HepG2 (cell line): ENCODE results near the gene GALNT9. TPM values are rescaled to one million over a fixed set of nuclear protein-coding genes. Genes with fewer than 3 reads are reported as not detected.

Source experiments
- ATAC-seq: fragments of 200-7000 bp; cut with Tn5 transposase; 3 replicates; pipeline ENCODE4 v1.9.1; 2020; ENCODE audit warnings: mild to moderate bottlenecking, moderate library complexity
- BruUV-seq: library from RNA; stranded (reverse); fragments of 400-500 nt; replicated peaks from 2 replicates; lab custom pipeline; 2021; lab: Mats Ljungman, UMichigan
- CTCF ChIA-PET: fragments of 300-600 bp; formaldehyde crosslinking; extraction: SDS; loops from one replicate; lab custom pipeline; 2021; ENCODE audit warnings: low total read pairs, inconsistent platforms, low intra/inter-chr PET ratio; lab: Yijun Ruan, JAX
- POLR2A ChIA-PET: fragments of 350-600 bp; sonication (Branson Sonifier 250); formaldehyde crosslinking; loops from one replicate; lab custom pipeline; 2020; ENCODE audit warnings: antibody characterized with exemption, inconsistent platforms; lab: Yijun Ruan, JAX
- DNase-seq: peaks from one replicate; pipeline ENCODE4 v3.0.0-alpha.2; 2015; ENCODE audit warnings: low spot score
- FAIRE-seq: peaks from 3 replicates; lab custom pipeline; 2011; peaks lifted over from hg19 to GRCh38; lab: Jason Lieb, UNC
- H2AFZ ChIP-seq: one replicate; pipeline ENCODE4 v1.6.1; 2011; ENCODE audit warnings: low read length, inconsistent platforms
- H3K27ac ChIP-seq: fragments of 300-600 bp; 3 replicates; pipeline ENCODE4 v1.8.0; 2011; ENCODE audit warnings: mixed run types, mild to moderate bottlenecking, mixed read lengths, low read length, inconsistent platforms; ENCODE audit not compliant: insufficient read depth; ENCODE audit errors: extremely low read length
- H3K27me3 ChIP-seq, 2 experiments: fragments of 200-600 bp in 1 of 2; 2 replicates in 1 of 2; 3 replicates in 1 of 2; pipeline versions ENCODE4 v1.6.0 to v1.8.0; 2011; ENCODE audit warnings: low read length in 2 of 2, mild to moderate bottlenecking in 2 of 2, moderate library complexity in 2 of 2, inconsistent platforms in 1 of 2; ENCODE audit not compliant: insufficient read depth in 2 of 2, control insufficient read depth in 1 of 2
- H3K36me3 ChIP-seq, 2 experiments: fragments of 200-600 bp in 1 of 2; replicated peaks in 1 of 2; 2 replicates in 1 of 2; 3 replicates in 1 of 2; pipeline versions ENCODE4 v1.5.1 to v1.8.0; 2011; ENCODE audit warnings: low read length in 2 of 2, inconsistent platforms in 1 of 2; ENCODE audit not compliant: insufficient read depth in 2 of 2, control insufficient read depth in 1 of 2
- H3K4me1 ChIP-seq: 2 replicates; pipeline ENCODE4 v1.5.1; 2012; ENCODE audit warnings: low read length, inconsistent platforms; ENCODE audit not compliant: insufficient read depth
- H3K4me2 ChIP-seq: 2 replicates; pipeline ENCODE4 v1.6.0; 2011; ENCODE audit warnings: low read depth, low read length, inconsistent platforms
- H3K4me3 ChIP-seq, 3 experiments: fragments of 200-600 bp in 1 of 3; sonication (generic), shearing (Covaris generic) in 1 of 3; replicated peaks in 1 of 3; 2 replicates each; pipeline ENCODE4 v1.5.1; 2011 to 2016; ENCODE audit warnings: low read length in 3 of 3, inconsistent platforms in 2 of 3, low read depth in 2 of 3, mild to moderate bottlenecking in 2 of 3, control low read depth in 1 of 3, mixed read lengths in 1 of 3; ENCODE audit not compliant: insufficient read depth in 1 of 3
- H3K79me2 ChIP-seq: one replicate; pipeline ENCODE4 v1.6.1; 2011; ENCODE audit warnings: low read length, inconsistent platforms; ENCODE audit not compliant: insufficient read depth
- H3K9ac ChIP-seq: 2 replicates; pipeline ENCODE4 v1.6.0; 2011; ENCODE audit warnings: mild to moderate bottlenecking, low read depth, low read length, inconsistent platforms; ENCODE audit not compliant: insufficient read depth
- H3K9me3 ChIP-seq: 2 replicates; pipeline ENCODE4 v1.5.1; 2012; ENCODE audit warnings: mild to moderate bottlenecking, low read length
- H4K20me1 ChIP-seq: 2 replicates; pipeline ENCODE4 v1.6.0; 2011; ENCODE audit warnings: inconsistent platforms, mild to moderate bottlenecking, low read length, moderate library complexity; ENCODE audit not compliant: insufficient read depth
- ARID3A ChIP-seq: IDR thresholded peaks from 2 replicates; pipeline ENCODE4 v1.6.1; 2012; ENCODE audit warnings: low read depth, low read length, improper control_type of control experiment
- CEBPB ChIP-seq: IDR thresholded peaks from 2 replicates; pipeline ENCODE4 v1.6.1; 2011; ENCODE audit warnings: low read depth, low read length, improper control_type of control experiment, borderline replicate concordance
- EZH2 ChIP-seq: conservative IDR thresholded peaks from 2 replicates; pipeline ENCODE4 v1.6.1; 2012; ENCODE audit warnings: mild to moderate bottlenecking, low read depth, low read length, moderate library complexity
- ZSCAN21 ChIP-seq: sonication (generic); formaldehyde crosslinking; IDR thresholded peaks from 2 replicates; pipeline ENCODE4 v1.8.0; 2022; ENCODE audit warnings: mild to moderate bottlenecking, missing genetic modification reagents, moderate library complexity, borderline replicate concordance
- WGBS: methylation state at CpG from one replicate; pipeline ENCODE4 v1.1.6; 2017; ENCODE audit warnings: low lambda C conversion rate; 5-methylcytosine and 5-hydroxymethylcytosine counted together
- in situ Hi-C: cut with HindIII; loops from 2 replicates; pipeline ENCODE4 v1.10.0; 2017; ENCODE audit warnings: low pct_unique_long_range_greater_than_20kb; ENCODE audit not compliant: extremely low pct_ligation_motif_present
- intact Hi-C: fragments of 100-400 bp; cut with micrococcal nuclease; formaldehyde crosslinking; loops from one replicate; pipeline ENCODE4 v1.10.0; 2022; ENCODE audit not compliant: unreplicated experiment
- polyA plus RNA-seq, 8 experiments: library from polyadenylated mRNA; depleted of rRNA in 3 of 8; stranded (reverse) in 7 of 8; unstranded in 1 of 8; fragments of >200 nt; fragmentation: Illumina TruSeq in 4 of 8; extraction: Trizol in 4 of 8; gene quantifications; 2 replicates each; pipeline versions ENCODE4 v1.2.1 to v1.2.3, GENCODE V29; 2011 to 2016; ENCODE audit warnings: low read depth in 4 of 8, missing spikeins in 1 of 8, mixed read lengths in 1 of 8; ENCODE audit not compliant: insufficient read depth in 1 of 8
- total RNA-seq, 5 experiments: library from RNA; depleted of rRNA; stranded (reverse); fragments of >200 nt; fragmentation: Illumina TruSeq; extraction: Trizol; gene quantifications; 2 replicates each; pipeline ENCODE4 v1.2.3, GENCODE V29; 2016; ENCODE audit warnings: low read depth in 1 of 5
- TF ChIP-seq, protein P1 (sequence below): fragments of 450-650 bp; IDR thresholded peaks from 2 replicates; pipeline ENCODE4 v1.6.1; 2017; ENCODE audit warnings: mild to moderate bottlenecking

Gene GALNT9
- total and polyA plus RNA-seq, 2 of the 13 experiments (the other 11 are each of a cell fraction or from before 2014, with no cell fraction given), result 0.04 TPM; not detected in 1

DNA sequence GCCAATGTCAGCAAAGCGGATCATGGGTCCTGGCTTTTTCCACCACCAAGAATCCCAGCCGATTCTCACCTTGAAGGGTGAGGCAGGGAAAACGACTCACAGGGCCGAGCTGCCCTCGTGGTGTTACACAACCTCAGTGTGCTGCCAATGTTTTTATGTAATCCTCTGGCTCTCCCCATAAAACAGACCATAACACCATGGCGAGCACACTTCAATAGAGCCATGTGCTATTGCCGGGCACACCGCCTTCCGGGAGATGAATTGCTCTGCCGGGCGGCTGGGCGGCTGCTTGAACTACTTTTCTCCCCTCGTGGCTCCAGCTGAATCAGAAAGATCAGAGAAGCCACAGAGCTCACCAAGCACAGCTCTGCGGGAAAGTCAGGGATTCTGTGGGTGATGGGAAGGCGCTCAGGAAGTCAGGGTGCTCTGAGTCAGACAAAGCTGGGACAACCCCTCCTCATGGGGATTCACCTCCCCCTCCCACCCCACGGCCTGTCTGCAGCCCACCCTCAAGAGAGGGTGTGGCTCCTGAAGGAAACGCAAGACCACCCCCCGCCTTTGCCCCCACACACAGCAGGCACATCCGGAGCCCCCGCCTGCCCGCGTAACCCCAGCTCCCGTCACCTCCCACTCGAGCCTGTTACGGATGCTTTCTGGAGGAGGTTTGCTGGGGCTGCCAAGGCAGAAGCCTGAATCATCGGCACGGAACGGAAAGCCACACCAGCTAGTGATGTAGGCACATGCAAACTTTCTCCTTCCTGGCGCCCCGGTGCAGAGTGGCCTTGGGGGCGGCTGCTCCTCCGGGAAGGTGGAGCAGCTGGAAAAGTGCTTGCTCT, 1.8 kb downstream of the GALNT9 start:
- in situ Hi-C loops (no loop called here), intact Hi-C loops (no loop called here)
- Histone ChIP-seq H3K79me2 (no peaks in the 10 kb centered on the region), H3K4me1 (no peaks in the 10 kb centered on the region), H2AFZ (no peak overlapping the region), H3K4me2 (no peak overlapping the region), H3K9ac (no peak overlapping the region), H3K9me3 (no peaks in the 10 kb centered on the region), H3K36me3 (no peaks in the 10 kb centered on the region), H4K20me1 (no peaks in the 10 kb centered on the region), H3K27me3 (peaks cover 13 to 82% of the 10 kb centered on the region in 2 experiments; a peak in 4 of 5 replicates), H3K4me3 (no peak overlapping the region), H3K27ac (no peak overlapping the region)
- TF ChIP-seq ARID3A (no peak), EZH2 (peak; percentile 80; the same call in 1 of the 2 replicates), CEBPB (peak; percentile 43; the same call in 1 of the 2 replicates), ZSCAN21 (CRISPR knock-in tag) (no peak)
- TF ChIP-seq, protein P1, sequence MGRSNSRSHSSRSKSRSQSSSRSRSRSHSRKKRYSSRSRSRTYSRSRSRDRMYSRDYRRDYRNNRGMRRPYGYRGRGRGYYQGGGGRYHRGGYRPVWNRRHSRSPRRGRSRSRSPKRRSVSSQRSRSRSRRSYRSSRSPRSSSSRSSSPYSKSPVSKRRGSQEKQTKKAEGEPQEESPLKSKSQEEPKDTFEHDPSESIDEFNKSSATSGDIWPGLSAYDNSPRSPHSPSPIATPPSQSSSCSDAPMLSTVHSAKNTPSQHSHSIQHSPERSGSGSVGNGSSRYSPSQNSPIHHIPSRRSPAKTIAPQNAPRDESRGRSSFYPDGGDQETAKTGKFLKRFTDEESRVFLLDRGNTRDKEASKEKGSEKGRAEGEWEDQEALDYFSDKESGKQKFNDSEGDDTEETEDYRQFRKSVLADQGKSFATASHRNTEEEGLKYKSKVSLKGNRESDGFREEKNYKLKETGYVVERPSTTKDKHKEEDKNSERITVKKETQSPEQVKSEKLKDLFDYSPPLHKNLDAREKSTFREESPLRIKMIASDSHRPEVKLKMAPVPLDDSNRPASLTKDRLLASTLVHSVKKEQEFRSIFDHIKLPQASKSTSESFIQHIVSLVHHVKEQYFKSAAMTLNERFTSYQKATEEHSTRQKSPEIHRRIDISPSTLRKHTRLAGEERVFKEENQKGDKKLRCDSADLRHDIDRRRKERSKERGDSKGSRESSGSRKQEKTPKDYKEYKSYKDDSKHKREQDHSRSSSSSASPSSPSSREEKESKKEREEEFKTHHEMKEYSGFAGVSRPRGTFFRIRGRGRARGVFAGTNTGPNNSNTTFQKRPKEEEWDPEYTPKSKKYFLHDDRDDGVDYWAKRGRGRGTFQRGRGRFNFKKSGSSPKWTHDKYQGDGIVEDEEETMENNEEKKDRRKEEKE, result no peak
- no TSS peak for BruUV-seq
- ATAC-seq (no peak), DNase-seq (no peak), FAIRE-seq (no peak)
- ChIA-PET CTCF (no interaction called here), POLR2A (no interaction called here)
- 9% methylated on average over 15 of the region's 32 CpGs for WGBS
